SK-N-SH treated with all-trans-retinoic acid at 6 μM for 48 hours (cell line): ENCODE results near the gene CELSR3.

ENCODE experiments used
- ARNTL ChIP-seq: fragments of 450-650 bp; formaldehyde crosslinking; IDR thresholded peaks from 2 replicates; pipeline ENCODE4 v1.5.0; 2020; ENCODE audit warnings: low read depth, mild to moderate bottlenecking, moderate library complexity, borderline replicate concordance
- BACH2 ChIP-seq: fragments of 250-450 bp; sonication (Bioruptor Pico); IDR thresholded peaks from 2 replicates; pipeline ENCODE4 v1.9.0; 2021; ENCODE audit warnings: mild to moderate bottlenecking, borderline replicate concordance
- ESRRG ChIP-seq: fragments of 250-450 bp; sonication (Bioruptor Pico); IDR thresholded peaks from 2 replicates; pipeline ENCODE4 v1.6.1; 2021; ENCODE audit warnings: mild to moderate bottlenecking
- PPARA ChIP-seq: fragments of 250-450 bp; sonication (Bioruptor Pico); IDR thresholded peaks from 2 replicates; pipeline ENCODE4 v1.5.0; 2020; ENCODE audit warnings: mild to moderate bottlenecking, borderline replicate concordance
- ZC3H10 ChIP-seq: fragments of 250-450 bp; sonication (Bioruptor Pico); IDR thresholded peaks from 2 replicates; pipeline ENCODE4 v1.5.1; 2021; ENCODE audit warnings: mild to moderate bottlenecking, moderate library complexity
- ZFP3 ChIP-seq: fragments of 250-450 bp; sonication (Bioruptor Pico); IDR thresholded peaks from 2 replicates; pipeline ENCODE4 v1.5.0; 2020; ENCODE audit warnings: mild to moderate bottlenecking, moderate library complexity
- ZFP30 ChIP-seq: fragments of 450-650 bp; formaldehyde crosslinking; IDR thresholded peaks from 2 replicates; pipeline ENCODE4 v1.5.0; 2022; ENCODE audit warnings: mild to moderate bottlenecking, moderate library complexity
- ZNF8 ChIP-seq: fragments of 450-650 bp; formaldehyde crosslinking; IDR thresholded peaks from 2 replicates; pipeline ENCODE4 v1.5.0; 2020; ENCODE audit warnings: mild to moderate bottlenecking, moderate library complexity
- TF ChIP-seq, protein P1 (sequence below): fragments of 250-450 bp; sonication (Bioruptor Pico); IDR thresholded peaks from 2 replicates; pipeline ENCODE4 v1.5.1; 2020; ENCODE audit warnings: low read depth, mild to moderate bottlenecking, moderate library complexity

DNA sequence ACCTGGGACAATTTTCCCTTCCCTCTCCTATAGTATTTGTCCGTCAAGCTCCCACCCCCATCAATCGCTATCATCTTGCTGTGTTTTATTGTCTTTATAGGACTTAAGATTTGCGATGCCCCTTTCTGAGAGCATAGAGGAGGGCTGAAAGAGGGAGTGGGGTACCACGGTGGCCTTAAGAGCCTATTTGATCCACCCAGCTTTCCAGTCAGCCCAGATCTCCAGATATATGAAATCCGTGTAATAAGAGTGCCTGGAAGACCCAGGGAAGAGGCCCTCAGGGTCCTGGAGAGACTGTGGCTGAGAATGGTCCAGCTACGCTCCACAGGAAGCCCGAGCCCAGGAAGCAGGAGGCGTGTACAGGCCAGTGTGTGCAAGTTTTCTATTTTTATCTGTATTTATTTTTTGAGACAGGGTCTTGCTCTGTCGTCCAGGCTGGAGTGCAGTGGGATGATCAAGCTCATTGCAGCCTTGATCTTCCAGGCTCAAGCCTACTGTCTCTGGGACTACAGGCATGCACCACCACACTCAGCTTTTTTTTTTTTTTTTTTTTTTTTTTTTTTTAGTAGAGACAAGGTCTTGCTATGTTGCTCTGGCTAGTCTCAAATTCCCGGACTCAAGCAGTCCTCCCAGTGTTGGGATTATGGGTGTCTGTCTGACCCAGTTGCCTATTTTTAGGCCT is 24.0 kb upstream of the CELSR3 start:
- TF ChIP-seq ZC3H10 (CRISPR knock-in tag) (no peak), ZFP3 (CRISPR knock-in tag) (no peak), ARNTL (CRISPR knock-in tag) (no peak), ESRRG (CRISPR knock-in tag) (no peak), BACH2 (CRISPR knock-in tag) (no peak), ZFP30 (CRISPR knock-in tag) (no peak), ZNF8 (CRISPR knock-in tag) (no peak), PPARA (no peak)
- TF ChIP-seq, protein P1, sequence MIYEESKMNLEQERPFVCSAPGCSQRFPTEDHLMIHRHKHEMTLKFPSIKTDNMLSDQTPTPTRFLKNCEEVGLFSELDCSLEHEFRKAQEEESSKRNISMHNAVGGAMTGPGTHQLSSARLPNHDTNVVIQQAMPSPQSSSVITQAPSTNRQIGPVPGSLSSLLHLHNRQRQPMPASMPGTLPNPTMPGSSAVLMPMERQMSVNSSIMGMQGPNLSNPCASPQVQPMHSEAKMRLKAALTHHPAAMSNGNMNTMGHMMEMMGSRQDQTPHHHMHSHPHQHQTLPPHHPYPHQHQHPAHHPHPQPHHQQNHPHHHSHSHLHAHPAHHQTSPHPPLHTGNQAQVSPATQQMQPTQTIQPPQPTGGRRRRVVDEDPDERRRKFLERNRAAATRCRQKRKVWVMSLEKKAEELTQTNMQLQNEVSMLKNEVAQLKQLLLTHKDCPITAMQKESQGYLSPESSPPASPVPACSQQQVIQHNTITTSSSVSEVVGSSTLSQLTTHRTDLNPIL (CRISPR knock-in tag) = no peak
